CD4-positive, CD25-positive, alpha-beta regulatory T cell (primary cell): ENCODE measurements around the gene NCOA1. TPM values are rescaled to one million over a fixed set of nuclear protein-coding genes. Genes with fewer than 3 reads are reported as not detected.
"Not testable (repeated sequence)": the region's sequence is repeated elsewhere in the genome, so short reads cannot be mapped to it uniquely, and the experiment has no call there.

ENCODE experiments used
- ATAC-seq, 2 donors: fragments of 150-1000 bp; cut with Tn5 transposase; one replicate each; pipeline ENCODE4 v1.10.0; 2021; ENCODE audit warnings: low read depth in 2 of 2, moderate number of reproducible peaks in 2 of 2, moderate library complexity in 1 of 2
- DNase-seq, 3 donors: peaks; one replicate each; pipeline versions ENCODE4 v3.0.0 to v3.0.0-alpha.2; 2012 to 2022; ENCODE audit warnings: mixed read lengths in 1 of 3
- H3K27ac ChIP-seq: one replicate; pipeline ENCODE4 v1.7.0; 2013; ENCODE audit warnings: mild to moderate bottlenecking, low read length; ENCODE audit not compliant: insufficient read depth, poor library complexity, severe bottlenecking
- H3K27me3 ChIP-seq: one replicate; pipeline ENCODE4 v1.7.0; 2013; ENCODE audit warnings: low read length; ENCODE audit not compliant: control insufficient read depth, insufficient read depth
- H3K36me3 ChIP-seq: one replicate; pipeline ENCODE4 v1.7.0; 2013; ENCODE audit warnings: mild to moderate bottlenecking, low read length, moderate library complexity; ENCODE audit not compliant: control insufficient read depth, insufficient read depth
- H3K4me1 ChIP-seq: 2 replicates; pipeline ENCODE4 v1.7.0; 2013; ENCODE audit warnings: mild to moderate bottlenecking, low read length; ENCODE audit not compliant: insufficient read depth, control insufficient read depth, poor library complexity, severe bottlenecking
- H3K4me3 ChIP-seq: one replicate; pipeline ENCODE4 v1.7.0; 2013; ENCODE audit warnings: low read depth, mild to moderate bottlenecking, low read length, moderate library complexity
- H3K9me3 ChIP-seq, 2 experiments: 1 replicate in 1 of 2; 2 replicates in 1 of 2; pipeline ENCODE4 v1.7.0; 2013; ENCODE audit warnings: low read length in 2 of 2, mild to moderate bottlenecking in 1 of 2, moderate library complexity in 1 of 2; ENCODE audit not compliant: control insufficient read depth in 2 of 2
- H3K27ac Mint-ChIP-seq, 3 donors: one replicate each; pipeline ENCODE4 v1.8.0; 2020 to 2022; ENCODE audit warnings: mild to moderate bottlenecking in 3 of 3, mixed read lengths in 3 of 3, moderate library complexity in 2 of 3
- H3K27me3 Mint-ChIP-seq: one replicate; pipeline ENCODE4 v1.8.0; 2022; ENCODE audit warnings: mild to moderate bottlenecking, mixed read lengths
- H3K36me3 Mint-ChIP-seq: one replicate; pipeline ENCODE4 v1.8.0; 2020; ENCODE audit warnings: mixed read lengths
- H3K4me1 Mint-ChIP-seq, 4 donors: one replicate each; pipeline ENCODE4 v1.8.0; 2020 to 2022; ENCODE audit warnings: mixed read lengths in 4 of 4, mild to moderate bottlenecking in 1 of 4
- H3K4me3 Mint-ChIP-seq, 4 donors: one replicate each; pipeline ENCODE4 v1.8.0; 2020 to 2022; ENCODE audit warnings: mild to moderate bottlenecking in 4 of 4, mixed read lengths in 4 of 4, moderate library complexity in 3 of 4
- H3K9me3 Mint-ChIP-seq, 7 donors: one replicate each; pipeline ENCODE4 v1.8.0; 2020 to 2022; ENCODE audit warnings: mixed read lengths in 7 of 7, mild to moderate bottlenecking in 3 of 7, moderate library complexity in 2 of 7
- polyA plus RNA-seq, 4 donors: library from polyadenylated mRNA; unstranded; fragments of 300-500 nt; fragmentation: Illumina TruSeq; gene quantifications; one replicate each; pipeline ENCODE4 v1.2.3, GENCODE V29; 2021
- total RNA-seq: library from RNA; stranded (reverse); gene quantifications from one replicate; pipeline ENCODE4 v1.2.3, GENCODE V29; 2022

The NCOA1 gene
- total and polyA plus RNA-seq, 5 donors from 2014 or later = 9.0 to 53.6 (median 15.2) TPM

- peaks cover 7% of the 10 kb centered on the region for H3K4me1 ChIP-seq
- no peak for ATAC-seq
- Mint-ChIP-seq H3K9me3 (peaks cover 2 to 22% (median 8%) of the 10 kb centered on the region in 7 donors), H3K27ac (peak overlapping the region in 2 of 3 donors; percentile 15 to 38), H3K27me3 (no peaks in the 10 kb centered on the region), H3K36me3 (peaks cover 34% of the 10 kb centered on the region), H3K4me1 (peaks cover 36 to 54% (median 40%) of the 10 kb centered on the region in 4 donors), H3K4me3 (peak overlapping the region in 2 of 4 donors; percentile 11 to 40)
- H3K36me3 ChIP-seq = no peaks in the 10 kb centered on the region
- no peaks in the 10 kb centered on the region for H3K27me3 ChIP-seq
- H3K4me3 ChIP-seq = no peak overlapping the region
- DNase-seq = peak in 1 of 3 donors; percentile 11
- no peak overlapping the region for H3K27ac ChIP-seq
- H3K9me3 ChIP-seq = peaks cover 0 to 12% of the 10 kb centered on the region in 2 experiments
Observed at GRCh38 chr2:24543252-24543651, 52.2 kb downstream of the NCOA1 start.

DNA sequence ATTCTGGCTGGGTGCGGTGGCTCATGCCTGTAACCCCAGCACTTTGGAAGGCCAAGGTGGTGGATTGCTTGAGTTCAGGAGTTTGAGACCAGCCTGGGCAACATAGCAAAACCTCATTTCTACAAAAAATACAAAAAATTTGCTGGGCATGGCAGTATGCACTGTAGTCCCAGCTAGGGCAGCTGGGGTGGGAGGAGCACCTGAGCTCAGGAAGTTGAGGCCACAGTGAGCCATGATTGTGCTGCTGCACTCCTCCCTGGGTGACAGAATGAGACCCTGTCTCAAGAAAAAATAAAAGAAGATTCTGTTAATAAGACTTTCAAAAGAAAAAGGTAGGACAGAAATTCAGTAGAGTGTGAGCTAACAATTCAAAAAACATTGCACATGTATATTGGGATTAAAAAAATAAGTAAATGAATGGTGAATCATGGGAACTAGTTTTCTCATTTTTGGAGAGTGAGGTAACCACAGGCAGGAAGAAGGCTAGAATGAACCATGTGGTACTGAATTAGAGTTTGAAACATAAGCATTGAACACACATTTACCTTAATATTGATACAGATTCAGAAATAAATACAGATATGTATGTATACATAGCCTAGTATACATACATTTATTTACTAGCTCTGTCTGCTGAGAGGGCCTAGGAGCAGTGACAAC, 53.5 kb downstream of the NCOA1 start:
- H3K9me3 Mint-ChIP-seq = peaks cover 2 to 24% (median 6%) of the 10 kb centered on the region in 7 donors
- no peak overlapping the region for H3K4me3 ChIP-seq

GRCh38 chr2:24546669-24547068, 55.6 kb downstream of the NCOA1 start:
- Histone ChIP-seq H3K36me3 (no peaks in the 10 kb centered on the region), H3K9me3 (peaks cover 0 to 8% of the 10 kb centered on the region in 2 experiments), H3K4me1 (peaks cover 7% of the 10 kb centered on the region), H3K27me3 (no peaks in the 10 kb centered on the region), H3K27ac (no peak overlapping the region), H3K4me3 (no peak overlapping the region)
- peaks cover 0 to 21% (median 6%) of the 10 kb centered on the region in 7 donors for H3K9me3 Mint-ChIP-seq
- no peak overlapping the region for H3K4me3 Mint-ChIP-seq
- no peak for ATAC-seq
- no peaks in the 10 kb centered on the region for H3K27me3 Mint-ChIP-seq
- no peak for DNase-seq
- peaks cover 26% of the 10 kb centered on the region for H3K36me3 Mint-ChIP-seq
- peaks cover 30 to 55% (median 39%) of the 10 kb centered on the region in 4 donors for H3K4me1 Mint-ChIP-seq
- H3K27ac Mint-ChIP-seq = no peak overlapping the region

More for the DNA sequence above, 53.5 kb downstream of the NCOA1 start:
- ATAC-seq (no peak), DNase-seq (peak in 1 of 3 donors; percentile 32)
- Mint-ChIP-seq H3K27ac (peak overlapping the region in 2 of 3 donors; percentile 28 to 38), H3K4me3 (peak overlapping the region in 1 of 4 donors; percentile 41), H3K4me1 (peaks cover 30 to 51% (median 37%) of the 10 kb centered on the region in 4 donors), H3K36me3 (peaks cover 31% of the 10 kb centered on the region), H3K27me3 (no peaks in the 10 kb centered on the region)
- H3K27ac ChIP-seq = no peak overlapping the region
- H3K27me3 ChIP-seq = no peaks in the 10 kb centered on the region
- no peaks in the 10 kb centered on the region for H3K36me3 ChIP-seq
- H3K9me3 ChIP-seq = peaks cover 0 to 12% of the 10 kb centered on the region in 2 experiments
- peaks cover 7% of the 10 kb centered on the region for H3K4me1 ChIP-seq

- peaks cover 0 to 15% (median 6%) of the 10 kb centered on the region in 7 donors for H3K9me3 Mint-ChIP-seq
Observed at GRCh38 chr2:24548058-24548457, 57.0 kb downstream of the NCOA1 start.

DNA sequence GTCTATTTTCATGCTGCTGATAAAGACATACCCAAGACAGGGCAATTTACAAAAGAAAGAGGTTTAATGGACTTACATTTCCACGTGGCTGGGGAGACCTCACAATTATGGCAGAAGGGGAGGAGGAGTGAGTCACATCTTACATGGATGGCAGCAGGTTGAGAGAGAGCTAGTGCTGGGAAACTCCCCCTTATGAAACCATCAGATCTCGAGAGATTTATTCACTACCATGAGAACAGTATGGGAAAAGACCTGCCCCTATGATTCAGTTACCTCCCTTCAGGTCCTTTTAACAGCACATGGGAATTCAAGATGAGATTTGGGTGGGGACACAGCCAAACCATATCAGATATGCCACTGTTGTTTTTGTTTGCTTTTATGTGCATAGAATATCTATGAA, 59.2 kb downstream of the NCOA1 start:
- H3K9me3 Mint-ChIP-seq = peaks cover 0 to 12% (median 5%) of the 10 kb centered on the region in 7 donors
- H3K27ac Mint-ChIP-seq = peak overlapping the region in 1 of 3 donors; percentile 38
- not testable (repeated sequence) for H3K4me1 ChIP-seq, H3K36me3 ChIP-seq, H3K27ac ChIP-seq, DNase-seq, H3K27me3 ChIP-seq, H3K4me3 ChIP-seq, H3K27me3 Mint-ChIP-seq, ATAC-seq, H3K9me3 ChIP-seq
- H3K4me1 Mint-ChIP-seq = peaks cover 21 to 43% (median 27%) of the 10 kb centered on the region in 4 donors
- peak overlapping the region in 1 of 4 donors; percentile 38 for H3K4me3 Mint-ChIP-seq
- peaks cover 42% of the 10 kb centered on the region for H3K36me3 Mint-ChIP-seq

More at GRCh38 chr2:24548058-24548457, 57.0 kb downstream of the NCOA1 start:
- Mint-ChIP-seq H3K27ac (peak overlapping the region in 1 of 3 donors; percentile 8), H3K27me3 (no peaks in the 10 kb centered on the region), H3K4me1 (peaks cover 34 to 56% (median 40%) of the 10 kb centered on the region in 4 donors), H3K36me3 (peaks cover 26% of the 10 kb centered on the region), H3K4me3 (no peak overlapping the region)
- DNase-seq (no peak), ATAC-seq (no peak)
- Histone ChIP-seq H3K4me3 (no peak overlapping the region), H3K4me1 (peaks cover 7% of the 10 kb centered on the region), H3K27me3 (no peaks in the 10 kb centered on the region), H3K9me3 (no peaks in the 10 kb centered on the region), H3K36me3 (no peaks in the 10 kb centered on the region), H3K27ac (no peak overlapping the region)

GRCh38 chr2:24551016-24551415, 60.0 kb downstream of the NCOA1 start:
- H3K9me3 Mint-ChIP-seq = peaks cover 0 to 19% (median 5%) of the 10 kb centered on the region in 7 donors
- DNase-seq (no peak), ATAC-seq (no peak)
- Histone ChIP-seq H3K4me1 (no peaks in the 10 kb centered on the region), H3K27ac (no peak overlapping the region), H3K9me3 (no peaks in the 10 kb centered on the region), H3K4me3 (no peak overlapping the region), H3K27me3 (no peaks in the 10 kb centered on the region), H3K36me3 (peaks cover 4% of the 10 kb centered on the region)
- H3K27ac Mint-ChIP-seq = no peak overlapping the region
- no peaks in the 10 kb centered on the region for H3K27me3 Mint-ChIP-seq
- H3K4me3 Mint-ChIP-seq = peak overlapping the region in 1 of 4 donors; percentile 24
- H3K4me1 Mint-ChIP-seq = peaks cover 21 to 43% (median 26%) of the 10 kb centered on the region in 4 donors
- peaks cover 49% of the 10 kb centered on the region for H3K36me3 Mint-ChIP-seq

DNA sequence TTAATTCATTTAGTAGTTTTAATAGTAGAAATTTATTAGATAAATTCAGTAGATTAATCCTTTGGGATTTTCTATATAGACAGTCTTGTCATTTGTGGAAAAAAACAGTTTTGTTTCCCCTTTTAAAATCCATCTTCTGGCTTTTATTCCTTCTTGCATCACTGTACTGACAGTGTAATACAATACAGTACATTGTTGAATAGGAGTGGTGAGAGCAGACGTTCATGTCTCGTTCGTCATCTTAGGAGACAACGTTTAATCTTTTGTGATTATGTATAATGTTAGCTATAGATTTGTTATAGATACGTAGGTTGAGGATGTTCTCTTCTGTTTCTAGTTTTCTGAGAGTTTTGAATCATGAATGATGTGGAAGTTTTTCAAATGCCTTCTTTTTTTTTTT, 61.8 kb downstream of the NCOA1 start:
- DNase-seq = no peak
- Histone ChIP-seq H3K27me3 (no peaks in the 10 kb centered on the region), H3K9me3 (no peaks in the 10 kb centered on the region), H3K36me3 (peaks cover 4% of the 10 kb centered on the region), H3K4me3 (no peak overlapping the region), H3K27ac (no peak overlapping the region), H3K4me1 (no peaks in the 10 kb centered on the region)
- Mint-ChIP-seq H3K27me3 (no peaks in the 10 kb centered on the region), H3K9me3 (peaks cover 0 to 21% (median 6%) of the 10 kb centered on the region in 7 donors), H3K4me3 (no peak overlapping the region), H3K27ac (no peak overlapping the region), H3K4me1 (peaks cover 21 to 43% (median 27%) of the 10 kb centered on the region in 4 donors), H3K36me3 (peaks cover 48% of the 10 kb centered on the region)
- ATAC-seq = no peak
